ENCODE data around the gene KATNAL1. TPM values are rescaled to one million over a fixed set of nuclear protein-coding genes. Genes with fewer than 3 reads are reported as not detected.

KATNAL1 gene
- total RNA-seq, 1 donor from 2014 or later: 95.3 TPM

GRCh38 chr13:30153545-30154426 is 153.6 kb downstream of the KATNAL1 start:
- DNase-seq (ENCODE audit: low spot score): peak; percentile 76
- intact Hi-C loops (cut with DNase I): no loop called here

Other genes with a start within 250 kb of the KATNAL1 start
- not detected for gene UBE2L5, start 114.9 kb upstream of the KATNAL1 start, total RNA-seq
- gene HMGB1, start 158.4 kb upstream of the KATNAL1 start, total RNA-seq: 153 TPM

Data from cardiac septum (tissue), 1 donor.